Activated CD4-positive, alpha-beta memory T cell treated with anti-CD3 and anti-CD28 coated beads, Interleukin-2, amount 10 ng/mL, durations not matched to agents 7 days and 5 days (primary cell): ENCODE data around the gene YARS1. TPM values are rescaled to one million over a fixed set of nuclear protein-coding genes. Genes with fewer than 3 reads are reported as not detected.

Source experiments
- total RNA-seq, 2 experiments: library from RNA; stranded (reverse); gene quantifications; one replicate each; pipeline ENCODE4 v1.2.3, GENCODE V29; 2021

YARS1 gene
- total RNA-seq, 2 experiments from 2014 or later: 204 to 214 TPM

Other genes starting within 250 kb of the YARS1 start
- gene ZBTB8OS, start 166.8 kb downstream of the YARS1 start, total RNA-seq: 10 to 100 TPM; 58.1 to 60.4 TPM
- gene RBBP4, start 166.2 kb downstream of the YARS1 start, total RNA-seq: 100 to 1,000 TPM; 271 to 277 TPM
- not detected for gene SYNC, start 114.6 kb downstream of the YARS1 start, total RNA-seq
- 10 to 100 TPM; 78.4 to 84.0 TPM for gene S100PBP, start 295 bp upstream of the YARS1 start, total RNA-seq
- not detected for gene FNDC5, start 53.6 kb upstream of the YARS1 start, total RNA-seq
- gene HPCA, start 69.1 kb upstream of the YARS1 start, total RNA-seq: under 1 TPM; 0.38 to 0.60 TPM
- not detected for gene TMEM54, start 84.0 kb upstream of the YARS1 start, total RNA-seq
- gene RNF19B, start 147.5 kb upstream of the YARS1 start, total RNA-seq: 10 to 100 TPM; 42.9 to 46.9 TPM
- gene AK2, start 219.5 kb upstream of the YARS1 start, total RNA-seq: 100 to 1,000 TPM; 189 to 192 TPM